K562 (cell line): Measurements from ENCODE around the gene TLCD4. TPM values are rescaled to one million over a fixed set of nuclear protein-coding genes. Genes with fewer than 3 reads are reported as not detected.

Source experiments
- JUN ChIP-seq, 2 experiments: sonication (generic) in 1 of 2; formaldehyde crosslinking in 1 of 2; IDR thresholded peaks; 2 replicates each; pipeline versions ENCODE4 v1.6.1 to v1.8.0; 2012 to 2022; ENCODE audit warnings: borderline replicate concordance in 2 of 2, mild to moderate bottlenecking in 2 of 2, improper control_type of control experiment in 1 of 2, low read depth in 1 of 2, low read length in 1 of 2, missing genetic modification reagents in 1 of 2
- JUND ChIP-seq, 2 experiments: IDR thresholded peaks; 2 replicates in 1 of 2; 3 replicates in 1 of 2; pipeline ENCODE4 v1.6.1; 2011; ENCODE audit warnings: borderline replicate concordance in 2 of 2, low read depth in 2 of 2, low read length in 2 of 2, improper control_type of control experiment in 1 of 2, missing biosample characterization in 1 of 2, missing genetic modification characterization in 1 of 2, missing genetic modification reagents in 1 of 2
- KDM1A ChIP-seq, 2 experiments: fragments of 450-650 bp; IDR thresholded peaks; 2 replicates each; pipeline ENCODE4 v1.6.1; 2016; ENCODE audit warnings: mild to moderate bottlenecking in 2 of 2
- LEF1 ChIP-seq: fragments of 450-650 bp; IDR thresholded peaks from 2 replicates; pipeline ENCODE4 v1.6.1; 2016; ENCODE audit warnings: mild to moderate bottlenecking
- U2AF2 ChIP-seq: fragments of 200-400 bp; formaldehyde crosslinking; optimal IDR thresholded peaks from 2 replicates; pipeline ENCODE3; 2017; ENCODE audit warnings: low read depth, mild to moderate bottlenecking, low read length
- polyA plus RNA-seq, 8 experiments: library from polyadenylated mRNA; depleted of rRNA in 4 of 8; stranded (reverse) in 5 of 8; unstranded in 3 of 8; fragments of >200 nt; fragmentation: Nextera tagmentation in 2 of 8; fragmentation: Illumina TruSeq in 1 of 8; extraction: Ambion mirVana in 2 of 8; extraction: Trizol in 1 of 8; gene quantifications; 2 replicates each; pipeline versions ENCODE4 v1.2.1 to v1.2.3, GENCODE V29; 2011 to 2014; ENCODE audit warnings: inconsistent platforms in 1 of 8, missing spikeins in 1 of 8
- total RNA-seq, 7 experiments: library from RNA; depleted of rRNA in 6 of 7; stranded (reverse); fragments of >200 nt in 6 of 7; fragmentation: Illumina TruSeq in 2 of 7; extraction: Trizol in 2 of 7; gene quantifications; 2 replicates each; pipeline versions ENCODE4 v1.2.1 to v1.2.3, GENCODE V29; 2011 to 2021; ENCODE audit warnings: low replicate concordance in 1 of 7
- TF ChIP-seq, protein P1 (sequence below), 2 experiments: fragments of 450-650 bp in 1 of 2; sonication (generic) in 1 of 2; formaldehyde crosslinking in 1 of 2; IDR thresholded peaks; 2 replicates each; pipeline versions ENCODE4 v1.7.1 to v1.9.0; 2016 to 2022; ENCODE audit warnings: inconsistent platforms in 1 of 2, mild to moderate bottlenecking in 1 of 2, missing genetic modification reagents in 1 of 2
- TF ChIP-seq, protein P2 (sequence below): fragments of 250-450 bp; sonication (Bioruptor Pico); IDR thresholded peaks from 2 replicates; pipeline ENCODE4 v1.5.0; 2020; ENCODE audit warnings: mild to moderate bottlenecking, borderline replicate concordance
- TF ChIP-seq, protein P3 (sequence below), 3 experiments: fragments of 200-800 bp in 1 of 3; sonication (Bioruptor generic) in 1 of 3; sonication (generic) in 1 of 3; formaldehyde crosslinking in 1 of 3; IDR thresholded peaks; 2 replicates each; pipeline versions ENCODE4 v1.6.1 to v1.8.0; 2016 to 2022; ENCODE audit warnings: mild to moderate bottlenecking in 2 of 3, missing compliant biosample characterization in 2 of 3, missing genetic modification characterization in 2 of 3, missing genetic modification reagents in 1 of 3
- TF ChIP-seq, protein P4 (sequence below): IDR thresholded peaks from 2 replicates; pipeline ENCODE4 v1.6.1; 2014; ENCODE audit warnings: antibody characterized with exemption

Gene TLCD4
- total and polyA plus RNA-seq, 9 of the 15 experiments (the other 6 are each of a cell fraction or from before 2014, with no cell fraction given), result 3.5 to 19.8 (median 7.6) TPM

DNA sequence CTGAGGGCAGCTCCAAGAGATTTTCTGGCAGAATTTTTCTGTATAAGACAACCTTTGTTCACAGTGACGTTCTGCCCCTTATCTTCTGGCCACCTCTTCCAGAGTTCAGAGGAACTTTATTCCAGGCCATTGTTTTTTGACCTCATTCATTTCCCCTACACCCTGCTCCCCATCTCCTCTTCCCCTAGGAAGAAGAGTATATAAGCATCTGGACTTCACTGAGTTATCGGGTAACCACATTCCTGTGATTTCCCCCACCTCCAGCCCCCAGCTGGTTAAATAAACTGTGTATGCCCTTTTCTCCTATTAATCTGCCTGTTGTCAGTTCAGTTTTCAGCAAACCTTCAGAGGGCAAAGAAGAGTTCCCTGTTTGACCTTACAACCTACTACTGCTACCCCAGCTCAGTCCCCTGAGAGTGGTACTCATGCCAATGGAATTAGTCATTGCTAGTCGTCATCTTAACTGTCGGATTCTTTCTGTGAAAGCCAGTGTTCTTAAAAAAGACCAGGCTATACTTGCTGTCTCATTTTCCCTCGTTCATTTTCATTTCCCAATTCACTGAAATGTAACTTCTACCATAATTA, 30.1 kb upstream of the TLCD4 start (continued):
- TF ChIP-seq, protein P1, sequence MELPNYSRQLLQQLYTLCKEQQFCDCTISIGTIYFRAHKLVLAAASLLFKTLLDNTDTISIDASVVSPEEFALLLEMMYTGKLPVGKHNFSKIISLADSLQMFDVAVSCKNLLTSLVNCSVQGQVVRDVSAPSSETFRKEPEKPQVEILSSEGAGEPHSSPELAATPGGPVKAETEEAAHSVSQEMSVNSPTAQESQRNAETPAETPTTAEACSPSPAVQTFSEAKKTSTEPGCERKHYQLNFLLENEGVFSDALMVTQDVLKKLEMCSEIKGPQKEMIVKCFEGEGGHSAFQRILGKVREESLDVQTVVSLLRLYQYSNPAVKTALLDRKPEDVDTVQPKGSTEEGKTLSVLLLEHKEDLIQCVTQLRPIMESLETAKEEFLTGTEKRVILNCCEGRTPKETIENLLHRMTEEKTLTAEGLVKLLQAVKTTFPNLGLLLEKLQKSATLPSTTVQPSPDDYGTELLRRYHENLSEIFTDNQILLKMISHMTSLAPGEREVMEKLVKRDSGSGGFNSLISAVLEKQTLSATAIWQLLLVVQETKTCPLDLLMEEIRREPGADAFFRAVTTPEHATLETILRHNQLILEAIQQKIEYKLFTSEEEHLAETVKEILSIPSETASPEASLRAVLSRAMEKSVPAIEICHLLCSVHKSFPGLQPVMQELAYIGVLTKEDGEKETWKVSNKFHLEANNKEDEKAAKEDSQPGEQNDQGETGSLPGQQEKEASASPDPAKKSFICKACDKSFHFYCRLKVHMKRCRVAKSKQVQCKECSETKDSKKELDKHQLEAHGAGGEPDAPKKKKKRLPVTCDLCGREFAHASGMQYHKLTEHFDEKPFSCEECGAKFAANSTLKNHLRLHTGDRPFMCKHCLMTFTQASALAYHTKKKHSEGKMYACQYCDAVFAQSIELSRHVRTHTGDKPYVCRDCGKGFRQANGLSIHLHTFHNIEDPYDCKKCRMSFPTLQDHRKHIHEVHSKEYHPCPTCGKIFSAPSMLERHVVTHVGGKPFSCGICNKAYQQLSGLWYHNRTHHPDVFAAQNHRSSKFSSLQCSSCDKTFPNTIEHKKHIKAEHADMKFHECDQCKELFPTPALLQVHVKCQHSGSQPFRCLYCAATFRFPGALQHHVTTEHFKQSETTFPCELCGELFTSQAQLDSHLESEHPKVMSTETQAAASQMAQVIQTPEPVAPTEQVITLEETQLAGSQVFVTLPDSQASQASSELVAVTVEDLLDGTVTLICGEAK (IDR thresholded peaks at IDR 0.05), result no peak
- TF ChIP-seq, protein P1 (CRISPR knock-in tag; IDR thresholded peaks at IDR 0.05), result no peak
- TF ChIP-seq, protein P2, sequence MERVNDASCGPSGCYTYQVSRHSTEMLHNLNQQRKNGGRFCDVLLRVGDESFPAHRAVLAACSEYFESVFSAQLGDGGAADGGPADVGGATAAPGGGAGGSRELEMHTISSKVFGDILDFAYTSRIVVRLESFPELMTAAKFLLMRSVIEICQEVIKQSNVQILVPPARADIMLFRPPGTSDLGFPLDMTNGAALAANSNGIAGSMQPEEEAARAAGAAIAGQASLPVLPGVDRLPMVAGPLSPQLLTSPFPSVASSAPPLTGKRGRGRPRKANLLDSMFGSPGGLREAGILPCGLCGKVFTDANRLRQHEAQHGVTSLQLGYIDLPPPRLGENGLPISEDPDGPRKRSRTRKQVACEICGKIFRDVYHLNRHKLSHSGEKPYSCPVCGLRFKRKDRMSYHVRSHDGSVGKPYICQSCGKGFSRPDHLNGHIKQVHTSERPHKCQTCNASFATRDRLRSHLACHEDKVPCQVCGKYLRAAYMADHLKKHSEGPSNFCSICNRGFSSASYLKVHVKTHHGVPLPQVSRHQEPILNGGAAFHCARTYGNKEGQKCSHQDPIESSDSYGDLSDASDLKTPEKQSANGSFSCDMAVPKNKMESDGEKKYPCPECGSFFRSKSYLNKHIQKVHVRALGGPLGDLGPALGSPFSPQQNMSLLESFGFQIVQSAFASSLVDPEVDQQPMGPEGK, result no peak
- TF ChIP-seq, protein P3, sequence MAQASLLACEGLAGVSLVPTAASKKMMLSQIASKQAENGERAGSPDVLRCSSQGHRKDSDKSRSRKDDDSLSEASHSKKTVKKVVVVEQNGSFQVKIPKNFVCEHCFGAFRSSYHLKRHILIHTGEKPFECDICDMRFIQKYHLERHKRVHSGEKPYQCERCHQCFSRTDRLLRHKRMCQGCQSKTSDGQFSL (CRISPR knock-in tag; IDR thresholded peaks at IDR 0.05), result no peak
- TF ChIP-seq, protein P3 (tag; IDR thresholded peaks at IDR 0.05), result peak in 1 of 2 experiments; percentile 64; a peak in 1 of 4 replicates
- TF ChIP-seq JUND (IDR thresholded peaks at IDR 0.05; ENCODE audit: borderline replicate concordance, low read depth, low read length) (peak; percentile 80; the same call in 1 of the 2 replicates), JUND (tag; IDR thresholded peaks at IDR 0.05; ENCODE audit: borderline replicate concordance, low read depth, low read length) (peak; percentile 62; the same call in 1 of the 3 replicates), U2AF2 (no peak), KDM1A (IDR thresholded peaks at IDR 0.05) (peak in 1 of 2 experiments; percentile 55; a peak in 1 of 4 replicates), JUN (IDR thresholded peaks at IDR 0.05; ENCODE audit: borderline replicate concordance, low read depth, low read length) (0 out of 2 replicates have a peak, but pooled peaks have one; percentile 57), JUN (CRISPR knock-in tag; IDR thresholded peaks at IDR 0.05; ENCODE audit: borderline replicate concordance) (no peak), LEF1 (0 out of 2 replicates have a peak, but pooled peaks have one; percentile 26)
- TF ChIP-seq, protein P4, sequence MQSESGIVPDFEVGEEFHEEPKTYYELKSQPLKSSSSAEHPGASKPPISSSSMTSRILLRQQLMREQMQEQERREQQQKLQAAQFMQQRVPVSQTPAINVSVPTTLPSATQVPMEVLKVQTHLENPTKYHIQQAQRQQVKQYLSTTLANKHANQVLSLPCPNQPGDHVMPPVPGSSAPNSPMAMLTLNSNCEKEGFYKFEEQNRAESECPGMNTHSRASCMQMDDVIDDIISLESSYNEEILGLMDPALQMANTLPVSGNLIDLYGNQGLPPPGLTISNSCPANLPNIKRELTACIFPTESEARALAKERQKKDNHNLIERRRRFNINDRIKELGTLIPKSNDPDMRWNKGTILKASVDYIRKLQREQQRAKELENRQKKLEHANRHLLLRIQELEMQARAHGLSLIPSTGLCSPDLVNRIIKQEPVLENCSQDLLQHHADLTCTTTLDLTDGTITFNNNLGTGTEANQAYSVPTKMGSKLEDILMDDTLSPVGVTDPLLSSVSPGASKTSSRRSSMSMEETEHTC, result no peak
